ENCODE results near the gene ZNF554.
A peak's percentile ranks its signal among the peaks of the same experiment; 100 is the strongest.

GRCh38 chr19:2782936-2783780 is 36.5 kb upstream of the ZNF554 start, which contains the start of gene SGTA:
- peak; percentile 26 to 66 (median 54) for TF ChIP-seq CTCF (IDR thresholded peaks at IDR 0.05)
- TF ChIP-seq POLR2A (IDR thresholded peaks at IDR 0.05): peak; percentile 85 to 92
